GM18873 (cell line): ENCODE results near the gene ISLR2.
"Not testable (repeated sequence)": the region's sequence is repeated elsewhere in the genome, so short reads cannot be mapped to it uniquely, and the experiment has no call there.

Experiments used
- ATAC-seq: cut with Tn5 transposase; IDR thresholded peaks from one replicate; pipeline ENCODE4 v1.9.1; 2021; ENCODE audit warnings: mild to moderate bottlenecking, moderate library complexity, moderate number of reproducible peaks; ENCODE audit not compliant: unreplicated experiment, low FRiP score

The ISLR2 gene

GRCh38 chr15:74156678-74157411 lies 26.5 kb downstream of the ISLR2 start:
- no peak for ATAC-seq

GRCh38 chr15:74157868-74158827 lies 27.8 kb downstream of the ISLR2 start:
- ATAC-seq, result no peak

GRCh38 chr15:74158855-74159650 lies 28.7 kb downstream of the ISLR2 start:
- ATAC-seq, result no peak

GRCh38 chr15:74159773-74160172 lies 29.4 kb downstream of the ISLR2 start:
- no peak for ATAC-seq

- ATAC-seq, result not testable (repeated sequence)
These were observed 30.0 kb downstream of the ISLR2 start for GRCh38 chr15:74160390-74160789.

GRCh38 chr15:74162195-74162536 lies 31.8 kb downstream of the ISLR2 start:
- ATAC-seq, result not testable (repeated sequence)

- ATAC-seq, result no peak
These were observed 35.1 kb downstream of the ISLR2 start for GRCh38 chr15:74165461-74165860.

GRCh38 chr15:74167891-74168331 lies 37.5 kb downstream of the ISLR2 start:
- no peak for ATAC-seq

- ATAC-seq, result no peak
These were observed 38.3 kb downstream of the ISLR2 start for GRCh38 chr15:74168711-74169126.

- no peak for ATAC-seq
These were observed 39.9 kb downstream of the ISLR2 start for GRCh38 chr15:74170071-74170844.

- ATAC-seq, result no peak
These were observed 40.6 kb downstream of the ISLR2 start for GRCh38 chr15:74170875-74171578.

GRCh38 chr15:74171965-74172541 lies 41.7 kb downstream of the ISLR2 start:
- ATAC-seq, result no peak

- ATAC-seq, result no peak
These were observed 42.5 kb downstream of the ISLR2 start for GRCh38 chr15:74172701-74173379.

- ATAC-seq, result no peak
These were observed 43.2 kb downstream of the ISLR2 start, which contains the start of gene ISLR for GRCh38 chr15:74173380-74174218. Gene ISLR, plus strand, starts transcription at chr15:74173710. Its CDS starts 1,149 bp downstream, at chr15:74174859.

GRCh38 chr15:74174219-74174957 lies 44.0 kb downstream of the ISLR2 start:
- ATAC-seq, result no peak

GRCh38 chr15:74174958-74175253 lies 44.5 kb downstream of the ISLR2 start:
- no peak for ATAC-seq
